Stimulated activated CD8-positive, alpha-beta memory T cell treated with anti-CD3 and anti-CD28 coated beads, Interleukin-15, amount 100 ng/mL, for 1 hour (primary cell): ENCODE results near the gene HEXD.
"Not testable (repeated sequence)": the region's sequence is repeated elsewhere in the genome, so short reads cannot be mapped to it uniquely, and the experiment has no call there.

Source experiments
- DNase-seq: peaks from one replicate; pipeline ENCODE4 v3.0.0-alpha.2; 2020; ENCODE audit warnings: low read depth

HEXD gene

GRCh38 chr17:82397449-82398335 is 20.5 kb upstream of the HEXD start:
- DNase-seq, result no peak

- no peak for DNase-seq
Measured at GRCh38 chr17:82399041-82399441, 19.1 kb upstream of the HEXD start.

- no peak for DNase-seq
Measured at GRCh38 chr17:82399601-82400101, 18.5 kb upstream of the HEXD start.

- no peak for DNase-seq
Measured at GRCh38 chr17:82400206-82400605, 17.9 kb upstream of the HEXD start.

GRCh38 chr17:82400830-82401229 is 17.3 kb upstream of the HEXD start:
- DNase-seq, result peak; percentile 16

- no peak for DNase-seq
Measured at GRCh38 chr17:82402865-82403264, 15.3 kb upstream of the HEXD start.

- no peak for DNase-seq
Measured at GRCh38 chr17:82403662-82404660, 14.2 kb upstream of the HEXD start.

- no peak for DNase-seq
Measured at GRCh38 chr17:82405051-82405450, 13.1 kb upstream of the HEXD start.

- DNase-seq, result no peak
Measured at GRCh38 chr17:82406131-82406671, 11.9 kb upstream of the HEXD start.

GRCh38 chr17:82407255-82407654 is 10.9 kb upstream of the HEXD start:
- no peak for DNase-seq

GRCh38 chr17:82408288-82408937 is 9.7 kb upstream of the HEXD start:
- no peak for DNase-seq

GRCh38 chr17:82408938-82409318 is 9.2 kb upstream of the HEXD start:
- no peak for DNase-seq

- DNase-seq, result no peak
Measured at GRCh38 chr17:82410014-82410716, 8.0 kb upstream of the HEXD start.

GRCh38 chr17:82411396-82412053 is 6.6 kb upstream of the HEXD start:
- no peak for DNase-seq

GRCh38 chr17:82412081-82412480 is 6.1 kb upstream of the HEXD start:
- DNase-seq, result not testable (repeated sequence)

GRCh38 chr17:82412535-82413520 is 5.3 kb upstream of the HEXD start:
- no peak for DNase-seq

- DNase-seq, result peak; percentile 51
Measured at GRCh38 chr17:82414548-82415281, 3.4 kb upstream of the HEXD start.

- DNase-seq, result no peak
Measured at GRCh38 chr17:82415336-82415735, 2.8 kb upstream of the HEXD start.

GRCh38 chr17:82415786-82416185 is 2.4 kb upstream of the HEXD start:
- DNase-seq, result no peak
